Endothelial cell (in vitro differentiated cells): Measurements from ENCODE around the gene SUN3. TPM values are rescaled to one million over a fixed set of nuclear protein-coding genes. Genes with fewer than 3 reads are reported as not detected.

ENCODE experiments used
- DNase-seq: peaks from one replicate; pipeline ENCODE4 v3.0.0; 2021; ENCODE audit warnings: low spot score
- H3K27ac Mint-ChIP-seq: one replicate; pipeline ENCODE4 v1.8.0; 2021; ENCODE audit warnings: mixed read lengths, inconsistent platforms; ENCODE audit not compliant: unreplicated experiment
- H3K27me3 Mint-ChIP-seq: one replicate; pipeline ENCODE4 v1.8.0; 2021; ENCODE audit warnings: mild to moderate bottlenecking, moderate library complexity, mixed read lengths, inconsistent platforms; ENCODE audit not compliant: unreplicated experiment
- H3K36me3 Mint-ChIP-seq: one replicate; pipeline ENCODE4 v1.8.0; 2021; ENCODE audit warnings: mild to moderate bottlenecking, low read depth, mixed read lengths, inconsistent platforms; ENCODE audit not compliant: unreplicated experiment
- H3K4me1 Mint-ChIP-seq: one replicate; pipeline ENCODE4 v1.8.0; 2021; ENCODE audit warnings: mild to moderate bottlenecking, mixed read lengths, inconsistent platforms; ENCODE audit not compliant: unreplicated experiment
- H3K4me3 Mint-ChIP-seq: one replicate; pipeline ENCODE4 v1.8.0; 2021; ENCODE audit warnings: mild to moderate bottlenecking, mixed read lengths, inconsistent platforms; ENCODE audit not compliant: unreplicated experiment
- H3K9me3 Mint-ChIP-seq: one replicate; pipeline ENCODE4 v1.8.0; 2021; ENCODE audit warnings: mixed read lengths, inconsistent platforms; ENCODE audit not compliant: unreplicated experiment
- CTCF ChIP-seq: fragments of 200-600 bp; sonication (generic); IDR thresholded peaks from one replicate; pipeline ENCODE4 v1.5.0; 2021; ENCODE audit warnings: antibody characterized with exemption; ENCODE audit not compliant: unreplicated experiment
- long read RNA-seq: library from polyadenylated mRNA; unstranded; transcript quantifications from one replicate; pipeline ENCODE4 v2.0.0, GENCODE V29; 2020; ENCODE audit not compliant: unreplicated experiment
- total RNA-seq: library from RNA; stranded (reverse); fragmentation: NEBNext Ultra II Directional; extraction: Animal tissue kit (Norgen Biotek cat#: 25700); gene quantifications from one replicate; pipeline ENCODE4 v1.2.1, GENCODE V29; 2021; ENCODE audit not compliant: unreplicated experiment

The SUN3 gene
- total RNA-seq = not detected
- long read RNA-seq = 0 reads

- TF ChIP-seq CTCF = no peak
- no peaks in the 10 kb centered on the region for H3K36me3 Mint-ChIP-seq
- H3K27ac Mint-ChIP-seq = no peak within 1 kb of the TSS
- no peaks in the 10 kb centered on the region for H3K9me3 Mint-ChIP-seq
- no peak for DNase-seq
- no peaks in the 10 kb centered on the region for H3K4me1 Mint-ChIP-seq
- no peaks in the 10 kb centered on the region for H3K27me3 Mint-ChIP-seq
- H3K4me3 Mint-ChIP-seq = no peak within 1 kb of the TSS
Measured at GRCh38 chr7:48028938-48029337, at the start of gene SUN3. SUN3 (minus strand) TSS chr7:48029107; CDS start chr7:48028938, 169 bp downstream.

- H3K27me3 Mint-ChIP-seq = peaks cover 8% of the 10 kb centered on the region
- peaks cover 50% of the 10 kb centered on the region for H3K4me1 Mint-ChIP-seq
- H3K9me3 Mint-ChIP-seq = no peaks in the 10 kb centered on the region
- DNase-seq = no peak
- peak overlapping the region; percentile 94 for H3K27ac Mint-ChIP-seq
- no peak for TF ChIP-seq CTCF
- no peak overlapping the region for H3K4me3 Mint-ChIP-seq
- no peaks in the 10 kb centered on the region for H3K36me3 Mint-ChIP-seq
Measured at GRCh38 chr7:48078470-48078869, 49.6 kb upstream of the SUN3 start.

- Mint-ChIP-seq H3K9me3 (no peaks in the 10 kb centered on the region), H3K4me1 (peaks cover 48% of the 10 kb centered on the region), H3K36me3 (no peaks in the 10 kb centered on the region), H3K27me3 (peaks cover 8% of the 10 kb centered on the region), H3K27ac (peak overlapping the region; percentile 94), H3K4me3 (no peak overlapping the region)
- no peak for TF ChIP-seq CTCF
- DNase-seq = no peak
Measured at GRCh38 chr7:48077423-48077822, 48.5 kb upstream of the SUN3 start.

- Mint-ChIP-seq H3K27me3 (peaks cover 8% of the 10 kb centered on the region), H3K4me3 (no peak overlapping the region), H3K27ac (no peak overlapping the region), H3K4me1 (peaks cover 34% of the 10 kb centered on the region), H3K36me3 (no peaks in the 10 kb centered on the region), H3K9me3 (no peaks in the 10 kb centered on the region)
- DNase-seq = no peak
- no peak for TF ChIP-seq CTCF
Measured at GRCh38 chr7:48074204-48074654, 45.3 kb upstream of the SUN3 start.

- no peak for DNase-seq
- Mint-ChIP-seq H3K36me3 (no peaks in the 10 kb centered on the region), H3K27me3 (no peaks in the 10 kb centered on the region), H3K4me3 (no peak overlapping the region), H3K4me1 (no peaks in the 10 kb centered on the region), H3K27ac (no peak overlapping the region), H3K9me3 (no peaks in the 10 kb centered on the region)
- TF ChIP-seq CTCF = no peak
Measured at GRCh38 chr7:48067475-48067874, 38.6 kb upstream of the SUN3 start.
